ENCODE results near the gene SGMS1.

GRCh38 chr10:50423448-50423847 lies 200.3 kb downstream of the SGMS1 start:
- TF ChIP-seq CTCF (IDR thresholded peaks at IDR 0.05; ENCODE audit: insufficient read depth, low read depth, low read length): no peak
- no peak for TF ChIP-seq EZH2 (IDR thresholded peaks at IDR 0.05; ENCODE audit: insufficient read depth, low read length)
